Measurements from ENCODE around the gene LPAR3.

The LPAR3 gene

DNA sequence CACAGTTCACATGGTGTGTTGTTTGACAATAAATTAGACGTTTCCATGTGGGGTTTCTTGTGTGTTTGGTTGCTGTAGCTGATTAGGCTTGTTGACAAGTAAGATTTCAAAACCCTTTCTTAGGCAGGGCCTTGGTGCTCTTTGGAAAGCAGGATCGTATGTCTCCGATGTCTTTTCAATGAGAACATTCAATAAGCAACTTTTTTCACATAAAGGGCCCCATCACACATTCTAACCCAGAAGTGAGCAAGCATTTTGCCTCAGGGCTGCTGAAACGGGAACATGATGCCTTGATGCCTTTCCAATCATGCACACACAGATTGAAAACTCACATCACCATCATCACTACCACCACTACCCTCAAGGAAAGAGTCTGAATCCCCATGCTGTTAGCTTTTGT is 33.1 kb downstream of the LPAR3 start:
- DNase-seq (ENCODE audit: low read depth in 1 of 2, low spot score in 1 of 2): no peak

DNA sequence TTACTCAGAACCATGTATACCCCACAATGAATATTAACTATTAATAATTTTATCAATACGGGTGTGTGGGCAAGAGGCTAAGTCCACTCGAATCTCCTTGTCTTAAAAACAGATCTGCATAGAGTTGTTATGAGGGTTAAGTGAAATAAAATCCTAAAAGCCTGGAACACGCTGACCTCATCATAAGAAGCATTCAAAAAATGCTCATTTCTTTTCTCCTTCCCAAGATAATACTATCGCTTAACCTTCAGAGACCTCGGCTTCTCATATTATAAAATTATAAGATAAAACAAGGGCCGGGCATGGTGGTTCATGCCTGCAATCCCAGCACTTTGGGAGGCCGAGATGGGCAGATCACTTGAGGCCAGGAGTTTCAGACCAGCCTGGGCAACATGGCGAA is 35.1 kb downstream of the LPAR3 start:
- DNase-seq (ENCODE audit: low read depth in 1 of 2, low spot score in 1 of 2): no peak

DNA sequence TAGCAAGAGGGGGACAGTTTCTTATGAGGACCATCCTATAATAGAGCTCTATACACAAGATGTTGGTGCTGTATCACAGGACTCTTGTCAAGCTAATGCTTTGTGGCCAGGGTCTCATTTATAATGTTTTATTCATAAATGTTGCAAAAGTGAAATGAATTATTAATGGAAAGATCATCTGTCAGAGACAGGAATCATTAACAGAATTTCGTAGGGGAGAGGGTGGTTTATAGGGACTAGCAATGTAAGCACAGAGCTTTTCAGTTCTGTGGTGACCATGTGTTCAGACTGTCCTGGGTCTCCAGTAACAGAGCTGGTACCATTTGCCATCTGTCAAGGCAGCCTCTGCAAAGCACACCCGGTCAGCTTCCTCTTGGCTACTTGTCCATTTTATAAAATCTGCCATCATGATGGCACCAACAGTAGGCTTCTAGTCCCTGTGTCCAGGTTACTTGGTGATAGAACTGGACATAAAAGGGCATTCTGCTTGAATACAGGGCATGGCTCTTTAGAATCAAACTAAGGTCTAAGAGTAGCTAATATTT is 36.2 kb downstream of the LPAR3 start:
- DNase-seq (ENCODE audit: low read depth in 1 of 2, low spot score in 1 of 2): no peak

DNA sequence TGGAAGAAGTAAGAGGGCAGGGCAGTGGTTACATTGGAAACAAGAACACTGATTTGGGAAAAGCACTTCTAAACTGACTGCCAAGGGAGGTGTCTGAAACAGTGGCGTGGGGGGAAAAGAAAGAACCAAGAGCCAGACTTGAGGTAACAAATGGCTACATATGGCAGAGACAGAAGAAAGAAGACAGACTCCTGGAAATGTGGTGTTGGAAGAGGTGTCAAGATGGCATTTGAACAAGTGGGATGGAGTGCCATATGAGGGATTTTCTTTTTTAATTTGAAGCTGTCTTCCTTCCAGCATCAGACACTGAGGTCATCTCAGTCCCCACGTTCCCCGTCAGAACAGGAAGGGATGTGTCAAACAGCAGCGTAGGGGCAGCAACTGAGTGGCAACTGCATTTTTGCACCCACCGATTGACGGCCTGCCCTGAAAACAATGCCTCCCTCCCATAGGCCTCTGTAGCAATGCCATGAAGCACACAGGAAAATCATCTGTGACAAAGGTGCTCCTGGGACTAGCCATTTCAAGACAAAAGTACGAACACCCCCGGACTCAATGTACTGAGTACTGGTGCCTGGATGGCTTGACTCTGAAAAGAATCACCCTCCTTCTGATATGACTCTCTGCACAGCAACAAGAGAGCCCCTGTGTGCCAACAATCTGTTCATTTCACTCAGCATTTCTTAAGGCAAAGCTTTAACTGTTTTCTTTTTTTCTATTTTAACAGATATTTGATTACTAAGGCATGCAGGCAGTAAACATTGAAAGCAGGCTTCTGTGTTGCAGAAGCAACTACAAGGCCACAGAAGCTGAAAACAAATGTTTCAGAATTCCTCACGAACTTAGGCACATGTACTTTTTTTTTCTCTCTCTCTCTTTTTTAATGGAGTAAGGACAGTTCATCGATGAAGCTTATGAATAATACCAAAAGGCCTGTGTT is 37.0 kb downstream of the LPAR3 start:
- DNase-seq (ENCODE audit: low read depth in 1 of 2, low spot score in 1 of 2): no peak

DNA sequence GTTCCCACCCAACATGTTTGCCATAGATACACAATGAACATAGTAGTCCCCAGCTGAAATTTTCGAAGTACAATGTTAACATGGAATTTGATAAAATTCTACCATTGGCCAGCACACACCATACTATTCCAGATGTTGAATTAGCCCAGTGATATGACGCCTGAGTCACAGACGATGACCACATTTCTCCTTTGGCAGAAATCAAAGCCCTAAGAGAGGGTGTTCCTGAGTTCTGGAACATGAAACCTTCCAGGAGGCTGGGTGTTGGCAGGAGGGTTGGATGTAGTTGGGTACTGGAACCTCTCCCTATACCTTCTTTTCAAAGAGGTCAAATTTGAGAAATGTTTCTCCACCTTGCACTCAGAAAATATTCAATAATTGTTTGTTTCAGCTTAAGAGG is 37.8 kb downstream of the LPAR3 start:
- DNase-seq (ENCODE audit: low read depth in 1 of 2, low spot score in 1 of 2): no peak

DNA sequence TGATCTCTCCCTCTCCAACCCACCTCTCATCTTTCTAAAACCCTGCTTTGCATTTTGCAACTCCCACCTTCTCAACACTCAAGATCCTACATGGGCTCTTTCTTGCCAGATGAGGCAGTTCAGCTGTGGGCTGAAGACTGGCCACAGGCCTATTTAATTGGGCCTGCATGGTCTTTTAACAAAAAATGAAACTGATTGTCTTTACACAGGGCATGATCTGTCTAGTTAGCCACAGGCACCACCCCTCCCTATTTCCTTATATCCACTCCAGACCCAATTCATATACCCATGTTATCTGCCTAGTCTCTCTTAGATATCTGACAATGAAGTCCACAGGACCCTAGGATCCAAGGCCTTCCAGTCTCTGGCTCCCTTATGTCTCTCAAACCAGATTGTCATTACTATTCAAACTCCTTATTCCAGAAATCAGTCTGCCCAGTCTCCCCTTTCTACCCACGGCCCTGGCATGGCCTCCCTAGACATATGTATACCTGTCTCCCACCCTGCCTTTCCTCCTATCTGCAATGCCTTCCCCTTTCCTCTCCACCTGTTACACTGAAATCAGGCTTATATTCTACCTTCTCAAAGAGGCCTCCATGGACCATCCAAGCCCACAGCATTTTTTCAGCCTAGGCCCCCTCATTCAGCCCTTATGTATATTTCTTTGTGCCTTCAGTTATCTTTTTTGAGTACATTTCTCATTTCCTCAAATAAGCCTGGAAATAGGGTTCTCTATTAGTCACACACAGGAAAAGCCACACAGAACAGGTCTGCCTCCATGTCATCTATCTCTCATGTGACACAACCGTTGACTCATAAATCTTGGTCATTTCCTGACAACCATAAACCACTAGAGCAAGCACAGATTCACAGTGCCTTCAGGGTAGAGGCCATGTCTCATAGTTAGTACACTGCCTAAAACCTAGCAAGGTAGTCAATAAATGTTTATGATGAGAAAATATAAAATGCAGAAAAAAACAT is 39.0 kb downstream of the LPAR3 start:
- peak in 1 of 2 donors; percentile 36 for DNase-seq (ENCODE audit: low read depth in 1 of 2, low spot score in 1 of 2)

DNA sequence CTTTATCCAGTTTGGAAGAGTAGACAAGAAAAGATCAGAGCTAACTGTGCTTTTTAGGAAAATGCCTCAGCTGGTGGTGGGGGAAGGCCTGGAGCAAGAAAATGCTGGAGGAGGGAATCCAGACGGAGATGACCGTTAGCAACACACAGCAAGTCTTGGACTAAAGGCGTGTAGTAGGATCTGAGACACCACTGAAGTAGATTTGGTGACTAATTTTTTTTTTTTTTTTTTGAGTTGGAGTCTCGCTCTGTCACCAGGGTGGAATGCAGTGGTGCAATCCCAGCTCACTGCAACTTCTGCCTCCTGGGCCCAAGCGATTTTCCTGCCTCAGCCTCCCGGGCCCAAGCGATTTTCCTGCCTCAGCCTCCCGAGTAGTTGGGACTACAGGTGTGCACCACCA is 41.2 kb downstream of the LPAR3 start:
- DNase-seq (ENCODE audit: low read depth in 1 of 2, low spot score in 1 of 2): no peak

DNA sequence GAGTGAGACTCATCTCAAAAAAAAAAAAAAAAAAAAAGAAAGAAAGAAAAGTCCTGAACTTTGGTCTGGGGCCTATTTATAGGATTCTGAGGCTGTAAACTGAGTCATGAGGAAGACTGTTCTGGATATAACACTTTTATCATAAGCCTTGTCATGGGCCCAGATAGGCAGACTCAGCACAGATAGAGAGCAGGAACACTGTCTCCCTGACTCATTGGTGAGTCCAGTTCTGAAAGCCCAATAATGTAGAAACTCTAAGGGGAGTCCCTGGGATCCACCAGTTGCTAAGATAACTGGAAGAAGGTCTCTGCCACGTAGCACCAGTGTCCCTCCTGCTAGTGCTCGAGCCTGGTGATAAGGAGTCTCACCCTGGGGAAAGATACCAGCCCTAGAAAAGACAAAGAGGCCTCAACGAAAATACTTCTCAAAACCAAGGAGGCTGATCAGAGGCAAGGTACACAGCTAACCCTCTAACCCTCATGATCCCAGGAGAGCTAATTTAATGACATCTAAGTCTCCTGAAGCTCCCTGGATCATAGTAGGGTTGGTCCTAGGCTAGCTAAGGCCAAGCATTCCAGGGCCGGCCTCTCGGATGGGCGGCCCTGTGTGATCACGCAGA is 43.5 kb downstream of the LPAR3 start:
- DNase-seq (ENCODE audit: low read depth in 1 of 2, low spot score in 1 of 2): no peak

DNA sequence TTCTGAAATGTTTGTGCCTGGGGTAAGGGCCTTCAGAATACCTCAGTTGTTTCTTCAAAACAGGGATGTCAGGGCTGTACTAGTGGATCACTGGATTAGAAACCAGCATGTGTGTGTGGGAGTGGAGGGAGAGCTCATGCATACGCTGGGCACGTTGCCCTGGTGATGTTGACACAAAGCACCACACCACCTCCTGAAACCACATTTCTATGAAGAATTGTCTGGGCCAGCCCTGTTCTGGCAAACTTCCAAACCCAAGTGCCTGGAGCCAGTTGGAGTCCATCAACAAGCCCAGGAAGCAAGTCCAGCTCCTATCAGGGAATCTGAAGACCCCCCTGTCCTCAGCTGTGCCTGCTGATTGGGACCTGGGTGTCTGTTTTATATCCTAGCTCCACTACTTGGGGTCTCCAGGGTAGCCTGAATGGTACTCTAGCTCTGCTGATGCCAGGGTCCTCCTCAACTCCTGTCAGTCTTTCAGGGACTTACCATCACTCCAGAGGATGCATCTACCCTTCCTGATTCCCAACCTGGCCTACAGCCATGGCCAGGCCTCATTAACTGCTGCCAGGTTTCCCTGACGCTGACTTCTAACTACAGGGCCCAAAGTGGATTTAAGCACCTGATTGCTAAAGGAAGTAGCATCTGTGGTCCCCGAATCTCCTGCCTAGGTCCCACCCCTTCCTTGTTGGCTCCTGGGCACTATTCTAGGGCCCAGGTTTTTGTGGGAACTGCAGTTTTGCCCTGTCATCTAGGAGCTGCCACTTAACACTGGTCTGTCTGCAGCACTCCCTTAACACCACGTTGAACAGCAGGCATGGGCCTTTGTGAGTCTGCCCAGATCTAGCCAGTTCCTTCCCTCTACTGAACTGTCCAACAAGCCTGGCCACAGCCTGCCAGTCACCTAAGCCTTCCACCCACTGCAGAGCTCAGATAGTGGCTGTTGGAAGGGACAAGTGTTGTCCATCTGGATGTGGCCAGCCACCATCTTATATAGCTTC is 45.5 kb downstream of the LPAR3 start:
- DNase-seq (ENCODE audit: low read depth in 1 of 2, low spot score in 1 of 2): no peak

DNA sequence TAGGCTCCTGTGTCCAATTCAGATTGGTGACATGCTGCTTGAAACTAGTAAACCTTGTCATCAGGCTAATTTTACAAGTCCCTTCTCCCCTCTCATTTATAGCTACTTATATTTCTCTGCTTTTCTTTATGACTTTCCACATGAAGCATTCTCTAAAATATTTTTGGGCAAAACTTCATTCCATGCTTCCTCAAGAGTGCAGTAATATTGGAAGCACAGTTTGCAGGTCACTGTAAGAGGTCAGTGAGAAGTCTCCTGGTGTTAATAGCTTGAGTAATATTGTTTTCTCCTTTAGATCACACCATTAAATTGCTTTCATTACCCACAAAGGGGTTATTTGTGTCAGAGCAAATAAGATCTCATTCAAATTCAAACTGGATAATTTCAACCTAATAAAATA is 46.6 kb downstream of the LPAR3 start:
- DNase-seq (ENCODE audit: low read depth in 1 of 2, low spot score in 1 of 2): no peak

DNA sequence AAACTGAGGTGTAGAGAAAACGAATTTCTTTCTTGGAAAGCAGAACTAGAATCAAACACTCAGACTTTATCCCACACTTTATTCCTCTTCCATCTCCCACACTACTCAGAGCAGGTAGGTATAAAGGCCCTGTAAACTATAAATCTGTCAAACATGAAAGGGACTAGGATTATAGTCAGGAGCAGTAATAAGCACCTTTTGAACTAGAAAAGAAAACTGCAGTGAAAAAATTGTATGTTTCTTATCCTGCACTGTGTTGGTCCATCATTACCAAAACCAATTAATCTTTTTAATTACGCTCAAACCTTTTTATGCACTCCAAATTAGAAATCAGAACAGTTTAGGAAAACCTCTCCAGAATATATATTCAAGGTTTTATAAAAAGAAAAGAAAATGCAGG is 47.6 kb downstream of the LPAR3 start:
- no peak for DNase-seq (ENCODE audit: low read depth in 1 of 2, low spot score in 1 of 2)

DNA sequence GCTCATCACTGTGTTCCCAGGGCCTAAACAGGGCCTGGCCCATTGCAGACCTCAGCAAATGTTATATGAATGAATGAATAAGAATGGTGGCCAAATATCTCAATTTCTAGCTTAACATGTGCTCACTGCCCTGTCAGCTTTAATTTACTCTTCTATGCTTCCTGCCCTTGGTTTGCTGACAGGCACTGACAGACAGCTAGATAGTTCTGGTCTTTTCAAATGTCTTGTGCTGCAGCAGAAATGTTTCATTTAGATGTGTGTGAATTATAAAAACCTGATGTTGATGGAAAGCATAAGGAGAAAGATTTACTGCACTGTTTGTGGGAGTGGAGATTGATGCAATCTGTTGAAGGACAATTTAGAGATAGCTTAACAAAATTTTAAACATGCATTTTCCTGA is 48.9 kb downstream of the LPAR3 start:
- no peak for DNase-seq (ENCODE audit: low read depth in 1 of 2, low spot score in 1 of 2)

DNA sequence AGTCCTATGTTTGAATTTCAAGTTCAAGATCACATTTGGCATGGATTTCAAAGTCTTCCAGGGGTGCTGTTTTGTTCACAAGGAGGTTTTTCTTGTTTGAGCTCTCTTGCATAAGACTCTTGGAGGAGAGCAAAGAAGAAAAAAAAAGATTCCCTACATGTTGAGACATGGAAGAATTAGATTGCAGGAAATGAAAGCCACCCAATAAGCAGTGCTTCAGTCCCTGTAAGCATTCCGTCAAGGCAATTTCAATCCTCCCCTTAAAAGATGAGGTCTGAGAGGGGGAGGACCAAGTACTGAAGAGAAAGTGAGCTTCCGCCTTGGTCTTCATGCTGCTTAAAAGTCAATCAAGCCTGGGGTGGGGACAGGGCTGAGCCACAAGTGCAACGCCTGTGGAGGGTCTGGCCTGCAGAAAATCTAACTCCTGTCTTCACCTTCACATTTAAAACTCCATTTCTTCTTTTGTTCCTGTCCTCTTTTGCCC is 50.2 kb downstream of the LPAR3 start:
- no peak for DNase-seq (ENCODE audit: low read depth in 1 of 2, low spot score in 1 of 2)

DNA sequence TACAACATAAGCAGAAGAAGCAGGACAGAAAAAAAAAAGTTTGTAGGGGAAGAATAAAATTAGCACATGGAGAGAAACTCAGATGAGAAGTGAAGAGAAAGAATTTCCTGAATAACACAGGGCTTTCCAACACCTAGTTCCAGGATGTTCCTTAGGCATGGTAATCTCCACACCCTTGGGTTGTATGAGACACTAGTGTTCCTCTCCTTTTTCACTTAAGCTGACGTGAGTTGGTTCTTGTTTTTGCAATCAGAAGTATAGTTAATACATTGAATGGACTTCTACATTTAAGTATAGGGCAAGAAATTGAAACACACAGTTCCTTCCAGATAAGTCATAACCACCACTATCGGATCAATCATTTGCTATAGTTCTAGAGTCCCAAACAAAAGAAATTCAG is 51.0 kb downstream of the LPAR3 start:
- no peak for DNase-seq (ENCODE audit: low read depth in 1 of 2, low spot score in 1 of 2)

DNA sequence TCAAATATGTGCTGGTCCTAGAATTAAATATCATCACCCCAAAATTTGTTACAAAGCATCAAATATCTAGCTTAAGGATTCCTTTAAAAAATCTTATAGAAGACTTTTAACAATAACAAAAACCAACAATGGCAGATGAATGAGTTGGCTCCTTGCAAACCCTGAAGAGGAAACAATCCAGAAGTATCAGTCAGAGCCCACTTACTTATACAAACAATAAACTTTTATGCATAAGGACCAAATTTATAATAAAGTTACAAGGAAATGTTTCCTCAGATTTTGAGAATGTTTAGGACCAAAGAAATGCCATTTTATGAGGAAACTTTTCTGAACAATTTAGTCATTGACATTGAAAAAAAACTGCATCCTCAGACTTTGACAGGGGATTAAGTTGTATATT is 52.7 kb downstream of the LPAR3 start:
- DNase-seq (ENCODE audit: low read depth in 1 of 2, low spot score in 1 of 2): no peak

DNA sequence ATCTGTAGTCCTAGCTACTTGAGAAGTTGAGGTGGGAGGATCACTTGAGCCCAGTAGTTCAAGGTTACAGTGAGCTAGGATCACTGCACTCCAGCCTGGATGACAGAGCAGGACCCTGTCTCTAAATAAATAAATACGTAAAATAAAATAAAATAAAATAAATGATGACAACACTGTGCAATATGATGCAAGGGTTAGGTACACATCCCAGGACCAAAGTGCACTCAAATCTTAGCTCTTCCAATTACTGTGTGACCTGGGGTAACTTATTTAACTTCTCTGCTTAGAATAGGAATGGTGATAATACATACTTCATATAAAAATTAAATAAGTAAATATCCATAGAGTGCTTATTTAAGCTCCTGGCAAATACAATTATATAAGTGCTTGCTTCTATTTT is 53.5 kb downstream of the LPAR3 start:
- no peak for DNase-seq (ENCODE audit: low read depth in 1 of 2, low spot score in 1 of 2)

DNA sequence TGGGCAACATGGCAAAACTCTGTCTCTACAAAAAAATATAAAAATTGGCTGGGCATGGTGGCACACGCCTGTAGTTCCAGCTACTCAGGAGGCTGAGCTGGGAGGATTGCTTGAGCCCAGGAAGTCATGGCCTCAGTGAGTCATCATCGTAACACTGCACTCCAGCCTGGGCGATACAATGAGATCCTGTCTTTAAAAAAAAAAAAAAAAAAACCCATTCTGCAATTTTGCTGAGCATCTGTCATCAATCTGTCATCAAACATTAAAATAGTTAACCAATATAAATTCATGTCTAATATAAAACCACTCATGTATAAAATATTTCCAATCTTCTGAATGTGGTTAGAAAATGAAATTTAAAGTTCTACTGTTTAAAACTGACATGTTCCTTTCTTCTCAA is 56.9 kb downstream of the LPAR3 start:
- no peak for DNase-seq (ENCODE audit: low read depth in 1 of 2, low spot score in 1 of 2)

DNA sequence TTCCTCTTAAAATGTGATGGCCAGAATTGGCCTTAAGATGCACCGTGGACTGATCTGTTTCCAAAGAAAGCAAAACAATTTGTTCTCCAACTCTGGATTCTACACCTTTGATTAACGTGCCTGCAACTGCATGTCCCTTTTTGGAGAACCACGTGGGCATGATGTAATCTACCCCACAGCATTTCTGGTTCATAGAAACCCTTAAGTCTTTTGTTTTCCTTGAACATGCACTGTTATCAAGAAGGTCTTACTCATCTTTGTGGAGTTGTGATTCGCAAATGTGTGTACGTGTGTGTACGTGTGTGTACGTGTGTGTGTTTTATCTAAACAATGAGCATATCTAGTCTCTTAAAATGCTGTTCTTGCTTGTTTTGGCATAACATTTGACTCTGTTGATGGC is 57.8 kb downstream of the LPAR3 start:
- DNase-seq (ENCODE audit: low read depth in 1 of 2, low spot score in 1 of 2): no peak

DNA sequence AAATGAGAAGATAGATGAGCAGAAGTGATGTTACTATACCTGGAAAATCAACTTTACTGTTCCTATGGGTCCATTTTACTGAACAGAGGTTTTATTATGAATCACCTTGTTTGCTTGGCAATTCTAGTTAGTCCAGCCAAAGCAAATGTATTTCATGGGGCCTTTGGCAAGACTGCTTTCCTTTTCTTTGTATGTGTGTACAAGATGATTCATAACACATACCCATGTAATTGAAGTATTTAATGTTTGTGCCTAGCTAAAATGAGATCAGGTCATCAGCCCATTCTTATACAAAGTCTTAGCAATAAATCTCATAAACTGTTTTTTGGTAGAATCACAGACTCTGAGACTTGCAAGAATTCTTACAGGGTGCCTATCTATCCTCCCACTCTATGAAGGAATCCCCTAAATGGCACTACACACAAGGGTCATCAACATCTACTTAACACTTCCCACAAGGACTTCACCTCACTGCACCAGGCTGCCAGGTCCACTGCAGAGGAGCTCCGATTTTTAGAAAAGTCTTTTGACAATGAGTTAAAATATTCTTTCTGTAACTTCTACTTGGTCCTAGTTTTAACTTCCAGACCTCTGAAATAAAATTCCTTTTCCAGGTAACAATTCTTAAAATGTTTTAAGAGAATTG is 58.5 kb downstream of the LPAR3 start:
- no peak for DNase-seq (ENCODE audit: low read depth in 1 of 2, low spot score in 1 of 2)
